Esophagus muscularis mucosa (tissue), 4 donors: ENCODE measurements around the gene BTNL3.

Experiments used
- CTCF ChIP-seq, 3 experiments: fragments of 200-600 bp in 2 of 3; fragments of 450-650 bp in 1 of 3; sonication (generic) in 2 of 3; IDR thresholded peaks; one replicate each; pipeline ENCODE4 v1.5.1; 2017 to 2019; ENCODE audit warnings: antibody characterized with exemption in 3 of 3, mild to moderate bottlenecking in 2 of 3, moderate library complexity in 1 of 3
- EP300 ChIP-seq: sonication (generic); formaldehyde crosslinking; IDR thresholded peaks from one replicate; pipeline ENCODE4 v1.6.1; 2017; ENCODE audit warnings: antibody characterized with exemption
- POLR2AphosphoS5 ChIP-seq, 2 donors: sonication (generic); formaldehyde crosslinking; IDR thresholded peaks; one replicate each; pipeline ENCODE4 v1.6.1; 2017; ENCODE audit warnings: antibody characterized with exemption in 2 of 2

GRCh38 chr5:181020688-181021087 is 32.0 kb downstream of the BTNL3 start:
- TF ChIP-seq CTCF (IDR thresholded peaks at IDR 0.05) (no peak), POLR2AphosphoS5 (IDR thresholded peaks at IDR 0.05) (no peak), EP300 (no peak)
